AG04450 (cell line): ENCODE measurements around the gene PTGIR. TPM values are rescaled to one million over a fixed set of nuclear protein-coding genes. Genes with fewer than 3 reads are reported as not detected.

Source experiments
- CTCF ChIA-PET: fragments of 300-600, 350-600 bp; formaldehyde crosslinking; extraction: SDS; loops from one replicate; lab custom pipeline; 2022; ENCODE audit warnings: antibody characterized with exemption, inconsistent platforms; lab: Charles Lee
- POLR2A ChIA-PET: fragments of 350-600 bp; formaldehyde crosslinking; extraction: SDS; loops from one replicate; lab custom pipeline; 2021; ENCODE audit warnings: antibody characterized with exemption, inconsistent platforms; lab: Yijun Ruan, JAX
- DNase-seq: peaks from one replicate; pipeline ENCODE4 v3.0.0-alpha.2; 2011; ENCODE audit warnings: low read depth, low spot score
- H3K27ac ChIP-seq: one replicate; pipeline ENCODE4 v1.5.1; 2012; ENCODE audit warnings: low read depth, low read length, control low read depth
- H3K27me3 ChIP-seq: one replicate; pipeline ENCODE4 v1.6.0; 2012; ENCODE audit warnings: low read length; ENCODE audit not compliant: control insufficient read depth, insufficient read depth
- H3K4me3 ChIP-seq: 2 replicates; pipeline ENCODE4 v1.5.1; 2011; ENCODE audit warnings: mild to moderate bottlenecking, low read depth, low read length, control low read depth
- H3K9me3 ChIP-seq: 2 replicates; pipeline ENCODE4 v1.5.1; 2012; ENCODE audit warnings: low read length; ENCODE audit not compliant: control insufficient read depth, insufficient read depth
- CTCF ChIP-seq: IDR thresholded peaks from 2 replicates; pipeline ENCODE4 v1.5.1; 2011; ENCODE audit warnings: low read depth, low read length, control low read depth, inconsistent platforms
- polyA plus RNA-seq: library from polyadenylated mRNA; depleted of rRNA; stranded (reverse); fragments of >200 nt; gene quantifications from 2 replicates; pipeline ENCODE4 v1.2.3, GENCODE V29; 2011

PTGIR gene
- polyA plus RNA-seq, 1 experiment, result 2.4 TPM

- Histone ChIP-seq H3K27ac (no peak overlapping the region), H3K9me3 (no peaks in the 10 kb centered on the region), H3K27me3 (peaks cover 2% of the 10 kb centered on the region), H3K4me3 (no peak overlapping the region)
- TF ChIP-seq CTCF, result no peak
- CTCF ChIA-PET, result no interaction called here
- POLR2A ChIA-PET, result interaction anchor here (0.7 kb wide), 1 partner anchor 12 kb away, joined by 9 read pairs; no protein-coding TSS in a partner anchor
- no peak for DNase-seq
Measured at GRCh38 chr19:46585539-46585938, 39.4 kb downstream of the PTGIR start.

- POLR2A ChIA-PET, result no interaction called here
- no peak overlapping the region for H3K27ac ChIP-seq
- TF ChIP-seq CTCF, result no peak
- H3K4me3 ChIP-seq, result no peak overlapping the region
- peaks cover 10% of the 10 kb centered on the region for H3K27me3 ChIP-seq
- CTCF ChIA-PET, result interaction anchor here (0.6 to 1.1 kb wide), 2 partner anchors 9 to 93 kb away, joined by 3 read pairs; no protein-coding TSS in a partner anchor
- DNase-seq, result no peak
- no peaks in the 10 kb centered on the region for H3K9me3 ChIP-seq
Measured at GRCh38 chr19:46580247-46580646, 44.6 kb downstream of the PTGIR start.

GRCh38 chr19:46579361-46579879 lies 45.5 kb downstream of the PTGIR start:
- CTCF ChIA-PET, result interaction anchor here (1.1 kb wide), 1 partner anchor 8 kb away, joined by 3 read pairs; no protein-coding TSS in a partner anchor
- no peak overlapping the region for H3K4me3 ChIP-seq
- POLR2A ChIA-PET, result no interaction called here
- H3K9me3 ChIP-seq, result no peaks in the 10 kb centered on the region
- no peak overlapping the region for H3K27ac ChIP-seq
- TF ChIP-seq CTCF, result peak; percentile 48
- DNase-seq, result no peak
- H3K27me3 ChIP-seq, result peaks cover 12% of the 10 kb centered on the region

GRCh38 chr19:46578450-46578849 lies 46.4 kb downstream of the PTGIR start:
- H3K4me3 ChIP-seq, result no peak overlapping the region
- H3K27ac ChIP-seq, result no peak overlapping the region
- DNase-seq, result no peak
- no peak for TF ChIP-seq CTCF
- H3K9me3 ChIP-seq, result no peaks in the 10 kb centered on the region
- ChIA-PET CTCF (no interaction called here), POLR2A (no interaction called here)
- peaks cover 16% of the 10 kb centered on the region for H3K27me3 ChIP-seq

GRCh38 chr19:46574533-46574932 lies 50.4 kb downstream of the PTGIR start:
- ChIA-PET POLR2A (no interaction called here), CTCF (no interaction called here)
- H3K9me3 ChIP-seq, result no peaks in the 10 kb centered on the region
- no peak overlapping the region for H3K4me3 ChIP-seq
- no peak for DNase-seq
- H3K27ac ChIP-seq, result no peak overlapping the region
- H3K27me3 ChIP-seq, result peaks cover 11% of the 10 kb centered on the region
- no peak for TF ChIP-seq CTCF
